Tibial nerve (tissue), 3 donors: Measurements from ENCODE around the gene SLC9A3.

Source experiments
- POLR2A ChIP-seq, 2 donors: fragments of 450-650 bp; IDR thresholded peaks; one replicate each; pipeline ENCODE4 v1.6.1; 2017; ENCODE audit warnings: antibody characterized with exemption in 2 of 2, mild to moderate bottlenecking in 2 of 2, moderate library complexity in 2 of 2
- TF ChIP-seq, protein P1 (sequence below), 5 experiments: fragments of 200-600 bp in 3 of 5; fragments of 450-650 bp in 2 of 5; sonication (generic) in 3 of 5; IDR thresholded peaks; one replicate each; pipeline ENCODE4 v1.5.1; 2016 to 2019; ENCODE audit warnings: antibody characterized with exemption in 5 of 5, mild to moderate bottlenecking in 3 of 5, moderate library complexity in 2 of 5

DNA sequence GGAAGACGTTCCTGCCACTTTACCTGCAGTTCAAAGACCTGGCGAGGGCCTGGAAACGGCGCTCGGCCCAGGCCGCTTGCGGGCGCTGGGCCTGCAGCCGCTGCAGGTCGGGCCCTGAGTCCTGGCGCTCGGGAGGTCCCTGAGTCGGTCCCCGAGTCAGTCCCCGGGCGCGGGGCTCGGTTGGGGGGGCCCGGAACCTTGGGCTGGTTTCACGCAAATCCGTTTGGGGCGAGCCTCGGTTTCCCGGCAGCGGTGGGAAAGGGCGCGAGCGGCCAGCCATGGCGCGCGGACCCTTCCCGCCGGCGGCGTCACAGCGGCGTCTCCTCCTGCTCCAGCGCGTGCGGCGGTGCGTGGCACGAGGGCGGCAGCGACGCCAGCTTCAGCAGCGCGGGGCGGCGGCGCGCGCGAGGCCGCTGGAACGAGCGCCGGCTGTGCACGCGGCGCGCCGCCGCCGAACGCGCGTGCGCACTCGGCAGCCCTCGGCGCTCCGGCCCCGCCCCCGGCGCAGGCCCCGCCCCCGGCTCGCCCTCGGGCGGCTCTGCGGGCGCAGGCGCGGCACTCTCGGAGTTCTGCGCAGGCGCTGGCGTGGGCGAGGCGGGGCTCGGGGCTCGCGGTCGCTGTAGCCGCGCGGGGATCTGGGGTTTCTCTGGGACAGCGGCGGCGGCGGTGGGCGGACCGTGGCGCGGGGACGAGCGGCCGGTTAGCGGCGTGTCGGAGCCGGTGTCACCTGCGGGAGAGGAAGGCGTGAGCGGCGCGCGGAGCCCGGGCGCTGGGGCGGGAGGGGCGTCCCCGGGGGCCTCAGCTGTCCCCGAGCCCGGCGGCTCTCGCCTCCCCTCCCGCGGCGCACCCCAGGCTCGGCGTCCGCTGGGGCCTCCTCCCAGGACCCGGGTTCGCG is 51.3 kb downstream of the SLC9A3 start:
- TF ChIP-seq POLR2A (IDR thresholded peaks at IDR 0.05): peak in 1 of 2 donors; percentile 70
- TF ChIP-seq, protein P1, sequence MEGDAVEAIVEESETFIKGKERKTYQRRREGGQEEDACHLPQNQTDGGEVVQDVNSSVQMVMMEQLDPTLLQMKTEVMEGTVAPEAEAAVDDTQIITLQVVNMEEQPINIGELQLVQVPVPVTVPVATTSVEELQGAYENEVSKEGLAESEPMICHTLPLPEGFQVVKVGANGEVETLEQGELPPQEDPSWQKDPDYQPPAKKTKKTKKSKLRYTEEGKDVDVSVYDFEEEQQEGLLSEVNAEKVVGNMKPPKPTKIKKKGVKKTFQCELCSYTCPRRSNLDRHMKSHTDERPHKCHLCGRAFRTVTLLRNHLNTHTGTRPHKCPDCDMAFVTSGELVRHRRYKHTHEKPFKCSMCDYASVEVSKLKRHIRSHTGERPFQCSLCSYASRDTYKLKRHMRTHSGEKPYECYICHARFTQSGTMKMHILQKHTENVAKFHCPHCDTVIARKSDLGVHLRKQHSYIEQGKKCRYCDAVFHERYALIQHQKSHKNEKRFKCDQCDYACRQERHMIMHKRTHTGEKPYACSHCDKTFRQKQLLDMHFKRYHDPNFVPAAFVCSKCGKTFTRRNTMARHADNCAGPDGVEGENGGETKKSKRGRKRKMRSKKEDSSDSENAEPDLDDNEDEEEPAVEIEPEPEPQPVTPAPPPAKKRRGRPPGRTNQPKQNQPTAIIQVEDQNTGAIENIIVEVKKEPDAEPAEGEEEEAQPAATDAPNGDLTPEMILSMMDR (IDR thresholded peaks at IDR 0.05): peak in 1 of 5 experiments; percentile 17
